ENCODE data around the gene TCF25.
"Not testable (repeated sequence)": the region's sequence is repeated elsewhere in the genome, so short reads cannot be mapped to it uniquely, and the experiment has no call there.

Gene TCF25

GRCh38 chr16:89834813-89835363, 38.5 kb upstream of the TCF25 start:
- DNase-seq (ENCODE audit: low read depth); H3K27me3 ChIP-seq (replicated peaks; ENCODE audit: control insufficient read depth, insufficient read depth, low read length); H3K9ac ChIP-seq (ENCODE audit: low read length); H3K36me3 ChIP-seq (ENCODE audit: control insufficient read depth, insufficient read depth, low read length, severe bottlenecking); H3K9me3 ChIP-seq (ENCODE audit: control insufficient read depth, low read length); H3K4me3 ChIP-seq (ENCODE audit: low read length); H3K4me1 ChIP-seq (ENCODE audit: control insufficient read depth, insufficient read depth, low read length): not testable (repeated sequence)

DNA sequence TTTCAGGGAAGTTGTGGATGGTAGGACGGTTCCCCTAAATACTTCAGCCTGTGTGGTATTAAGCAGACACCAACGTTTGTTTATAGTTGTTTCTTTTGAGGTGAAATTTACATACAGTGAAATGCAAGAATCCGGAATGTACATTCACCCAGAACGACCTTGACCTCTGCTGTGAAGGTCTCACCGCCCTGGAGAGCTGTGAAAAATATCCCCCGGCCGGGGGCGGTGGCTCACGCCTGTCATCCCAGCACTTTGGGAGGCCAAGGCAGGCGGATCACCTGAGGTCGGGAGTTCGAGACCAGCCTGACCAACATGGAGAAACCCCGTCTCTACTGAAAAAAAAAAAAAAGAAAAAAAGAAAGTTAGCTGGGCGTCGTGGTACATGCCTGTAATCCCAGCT, 36.9 kb upstream of the TCF25 start:
- H3K4me3 ChIP-seq (ENCODE audit: low read length); DNase-seq (ENCODE audit: low read depth): not testable (repeated sequence)

DNA sequence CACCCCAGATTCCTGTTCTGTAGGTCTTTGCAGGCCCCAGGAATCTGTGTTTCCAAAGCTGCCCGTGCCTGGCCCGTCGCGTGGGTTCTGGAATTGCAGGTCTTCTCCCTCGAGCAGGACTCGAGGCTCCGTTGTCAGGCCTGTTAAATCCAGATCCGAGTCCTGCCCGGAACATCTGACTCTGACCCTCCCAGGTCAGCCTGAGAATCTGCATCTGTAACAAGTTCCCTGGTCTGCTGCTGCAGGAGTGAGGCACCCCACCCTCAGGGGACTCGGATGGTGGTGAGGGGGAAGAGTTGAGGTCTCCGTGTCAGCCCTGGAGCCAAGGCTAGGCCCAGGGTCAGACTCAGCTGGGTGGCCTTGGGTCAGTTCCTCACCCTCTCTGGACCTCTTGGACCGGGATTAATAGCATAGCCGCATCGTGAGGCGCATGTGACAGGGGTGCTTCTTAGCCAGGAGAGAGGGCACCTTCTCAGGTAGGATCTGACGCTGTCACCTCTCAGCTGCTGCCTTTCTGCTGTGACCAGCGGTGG, 36.3 kb upstream of the TCF25 start:
- Histone ChIP-seq H3K36me3 (ENCODE audit: control insufficient read depth, insufficient read depth, low read length, severe bottlenecking) (no peaks in the 10 kb centered on the region), H3K9ac (ENCODE audit: low read length) (peak overlapping the region; percentile 76), H3K4me1 (ENCODE audit: control insufficient read depth, insufficient read depth, low read length) (peaks cover 6% of the 10 kb centered on the region), H3K4me3 (ENCODE audit: low read length) (peak overlapping the region; percentile 71), H3K27me3 (replicated peaks; ENCODE audit: control insufficient read depth, insufficient read depth, low read length) (no peaks in the 10 kb centered on the region), H3K9me3 (ENCODE audit: control insufficient read depth, low read length) (no peaks in the 10 kb centered on the region)
- no peak for DNase-seq (ENCODE audit: low read depth)

More for the DNA sequence above, 36.9 kb upstream of the TCF25 start:
- H3K9ac ChIP-seq (ENCODE audit: low read length); H3K27me3 ChIP-seq (replicated peaks; ENCODE audit: control insufficient read depth, insufficient read depth, low read length); H3K9me3 ChIP-seq (ENCODE audit: control insufficient read depth, low read length); H3K36me3 ChIP-seq (ENCODE audit: control insufficient read depth, insufficient read depth, low read length, severe bottlenecking); H3K4me1 ChIP-seq (ENCODE audit: control insufficient read depth, insufficient read depth, low read length): not testable (repeated sequence)

- Histone ChIP-seq H3K9me3 (ENCODE audit: control insufficient read depth, low read length) (no peaks in the 10 kb centered on the region), H3K4me3 (ENCODE audit: low read length) (no peak overlapping the region), H3K36me3 (ENCODE audit: control insufficient read depth, insufficient read depth, low read length, severe bottlenecking) (no peaks in the 10 kb centered on the region), H3K4me1 (ENCODE audit: control insufficient read depth, insufficient read depth, low read length) (peaks cover 6% of the 10 kb centered on the region), H3K27me3 (replicated peaks; ENCODE audit: control insufficient read depth, insufficient read depth, low read length) (no peaks in the 10 kb centered on the region), H3K9ac (ENCODE audit: low read length) (no peak overlapping the region)
- DNase-seq (ENCODE audit: low read depth) = no peak
These were observed 32.1 kb upstream of the TCF25 start for GRCh38 chr16:89841275-89841674.

GRCh38 chr16:89842471-89843408, 30.7 kb upstream of the TCF25 start:
- Histone ChIP-seq H3K9ac (ENCODE audit: low read length) (no peak overlapping the region), H3K9me3 (ENCODE audit: control insufficient read depth, low read length) (no peaks in the 10 kb centered on the region), H3K4me3 (ENCODE audit: low read length) (no peak overlapping the region), H3K36me3 (ENCODE audit: control insufficient read depth, insufficient read depth, low read length, severe bottlenecking) (no peaks in the 10 kb centered on the region), H3K4me1 (ENCODE audit: control insufficient read depth, insufficient read depth, low read length) (peaks cover 2% of the 10 kb centered on the region), H3K27me3 (replicated peaks; ENCODE audit: control insufficient read depth, insufficient read depth, low read length) (peaks cover 4% of the 10 kb centered on the region)
- peak; percentile 67 for DNase-seq (ENCODE audit: low read depth)

GRCh38 chr16:89843409-89844350, 29.7 kb upstream of the TCF25 start:
- Histone ChIP-seq H3K9me3 (ENCODE audit: control insufficient read depth, low read length) (no peaks in the 10 kb centered on the region), H3K4me1 (ENCODE audit: control insufficient read depth, insufficient read depth, low read length) (no peaks in the 10 kb centered on the region), H3K9ac (ENCODE audit: low read length) (no peak overlapping the region), H3K36me3 (ENCODE audit: control insufficient read depth, insufficient read depth, low read length, severe bottlenecking) (no peaks in the 10 kb centered on the region), H3K4me3 (ENCODE audit: low read length) (no peak overlapping the region), H3K27me3 (replicated peaks; ENCODE audit: control insufficient read depth, insufficient read depth, low read length) (peaks cover 5% of the 10 kb centered on the region)
- no peak for DNase-seq (ENCODE audit: low read depth)

- H3K9me3 ChIP-seq (ENCODE audit: control insufficient read depth, low read length) = no peaks in the 10 kb centered on the region
- peaks cover 5% of the 10 kb centered on the region for H3K27me3 ChIP-seq (replicated peaks; ENCODE audit: control insufficient read depth, insufficient read depth, low read length)
- DNase-seq (ENCODE audit: low read depth) = no peak
- no peaks in the 10 kb centered on the region for H3K4me1 ChIP-seq (ENCODE audit: control insufficient read depth, insufficient read depth, low read length)
- H3K9ac ChIP-seq (ENCODE audit: low read length) = no peak overlapping the region
- H3K4me3 ChIP-seq (ENCODE audit: low read length) = no peak overlapping the region
- no peaks in the 10 kb centered on the region for H3K36me3 ChIP-seq (ENCODE audit: control insufficient read depth, insufficient read depth, low read length, severe bottlenecking)
These were observed 28.6 kb upstream of the TCF25 start for GRCh38 chr16:89844739-89845339.

DNA sequence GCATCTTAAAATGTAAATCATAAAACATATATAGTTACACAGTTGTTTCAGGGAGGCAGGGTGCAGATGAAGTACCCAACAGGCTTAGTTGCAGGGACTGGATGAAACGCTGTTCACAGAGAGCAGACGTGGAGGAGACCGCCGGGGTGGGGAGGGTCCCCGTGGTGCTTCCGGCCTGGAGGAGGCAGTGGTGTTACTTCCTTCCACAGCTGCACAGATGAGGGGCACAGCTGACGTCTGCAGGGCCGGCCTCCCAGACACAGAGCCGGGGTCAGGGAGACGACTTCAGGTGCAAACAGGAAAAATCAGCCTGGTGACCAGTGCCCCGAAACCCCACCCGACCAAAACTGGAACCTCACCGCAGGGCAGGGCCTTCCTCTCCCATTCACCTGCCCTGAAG, 28.0 kb upstream of the TCF25 start:
- no peak overlapping the region for H3K4me3 ChIP-seq (ENCODE audit: low read length)
- no peak for DNase-seq (ENCODE audit: low read depth)
- H3K9ac ChIP-seq (ENCODE audit: low read length) = no peak overlapping the region
- H3K4me1 ChIP-seq (ENCODE audit: control insufficient read depth, insufficient read depth, low read length) = no peaks in the 10 kb centered on the region
- H3K36me3 ChIP-seq (ENCODE audit: control insufficient read depth, insufficient read depth, low read length, severe bottlenecking) = no peaks in the 10 kb centered on the region
- no peaks in the 10 kb centered on the region for H3K9me3 ChIP-seq (ENCODE audit: control insufficient read depth, low read length)
- H3K27me3 ChIP-seq (replicated peaks; ENCODE audit: control insufficient read depth, insufficient read depth, low read length) = peaks cover 5% of the 10 kb centered on the region

- Histone ChIP-seq H3K27me3 (replicated peaks; ENCODE audit: control insufficient read depth, insufficient read depth, low read length) (peaks cover 5% of the 10 kb centered on the region), H3K9me3 (ENCODE audit: control insufficient read depth, low read length) (no peaks in the 10 kb centered on the region), H3K36me3 (ENCODE audit: control insufficient read depth, insufficient read depth, low read length, severe bottlenecking) (no peaks in the 10 kb centered on the region), H3K9ac (ENCODE audit: low read length) (no peak overlapping the region), H3K4me1 (ENCODE audit: control insufficient read depth, insufficient read depth, low read length) (no peaks in the 10 kb centered on the region), H3K4me3 (ENCODE audit: low read length) (no peak overlapping the region)
- DNase-seq (ENCODE audit: low read depth) = no peak
These were observed 26.1 kb upstream of the TCF25 start for GRCh38 chr16:89847051-89847939.

GRCh38 chr16:89847940-89848297, 25.5 kb upstream of the TCF25 start:
- DNase-seq (ENCODE audit: low read depth) = no peak

More at GRCh38 chr16:89847940-89848297, 25.5 kb upstream of the TCF25 start:
- H3K36me3 ChIP-seq (ENCODE audit: control insufficient read depth, insufficient read depth, low read length, severe bottlenecking) = no peaks in the 10 kb centered on the region
- no peaks in the 10 kb centered on the region for H3K9me3 ChIP-seq (ENCODE audit: control insufficient read depth, low read length)
- H3K9ac ChIP-seq (ENCODE audit: low read length) = no peak overlapping the region
- H3K27me3 ChIP-seq (replicated peaks; ENCODE audit: control insufficient read depth, insufficient read depth, low read length) = peaks cover 5% of the 10 kb centered on the region
- H3K4me3 ChIP-seq (ENCODE audit: low read length) = no peak overlapping the region
- H3K4me1 ChIP-seq (ENCODE audit: control insufficient read depth, insufficient read depth, low read length) = no peaks in the 10 kb centered on the region

All from adipocyte (in vitro differentiated cells).